Pancreas (tissue), 10 donors: ENCODE measurements around the gene DYNLL2. TPM values are rescaled to one million over a fixed set of nuclear protein-coding genes. Genes with fewer than 3 reads are reported as not detected.

Source experiments
- ATAC-seq, 4 donors: fragments of 200-7000 bp; cut with Tn5 transposase; one replicate each; pipeline versions ENCODE4 v1.8.0 to v1.9.1; 2020; ENCODE audit warnings: mild to moderate bottlenecking in 4 of 4, moderate library complexity in 4 of 4
- DNase-seq, 6 donors: peaks; one replicate each; pipeline ENCODE4 v3.0.0-alpha.2; 2020
- FAIRE-seq: peaks from 2 replicates; lab custom pipeline; 2012; peaks lifted over from hg19 to GRCh38; lab: Jason Lieb, UNC
- H3K27ac ChIP-seq, 4 donors: fragments of 200-600 bp; sonication (generic); 1 replicate in 3 of 4; 2 replicates in 1 of 4; pipeline versions ENCODE4 v1.5.0 to v1.8.0; 2020
- H3K27me3 ChIP-seq, 4 donors: fragments of 200-600 bp; one replicate each; pipeline ENCODE4 v1.8.0; 2021
- H3K36me3 ChIP-seq, 3 donors: fragments of 200-600 bp; sonication (generic) in 1 of 3; one replicate each; pipeline versions ENCODE4 v1.5.0 to v1.8.0; 2020 to 2021
- H3K4me1 ChIP-seq, 3 donors: fragments of 200-600 bp; one replicate each; pipeline ENCODE4 v1.8.0; 2021
- H3K4me3 ChIP-seq, 4 donors: fragments of 200-600 bp; sonication (generic) in 2 of 4; one replicate each; pipeline versions ENCODE4 v1.5.0 to v1.8.0; 2020 to 2021
- H3K9me3 ChIP-seq, 4 donors: fragments of 200-600 bp; one replicate each; pipeline ENCODE4 v1.8.0; 2021
- CTCF ChIP-seq, 4 donors: fragments of 200-600 bp; sonication (generic) in 3 of 4; IDR thresholded peaks; one replicate each; pipeline versions ENCODE4 v1.5.0 to v1.8.0; 2021; ENCODE audit warnings: antibody characterized with exemption in 4 of 4
- WGBS, 2 donors: extraction: QIAGEN DNeasy Blood & Tissue Kit; methylation state at CpG; one replicate each; pipeline ENCODE4 v1.1.7; 2013; 5-methylcytosine and 5-hydroxymethylcytosine counted together
- intact Hi-C, 3 donors: fragments of 100-400 bp; cut with DNase I; formaldehyde crosslinking; loops; one replicate each; pipeline versions ENCODE4 v1.11.1 to v1.14.2; 2022
- polyA plus RNA-seq, 2 donors: library from polyadenylated mRNA; stranded (reverse); fragments of 200-250 nt; gene quantifications; one replicate each; pipeline ENCODE4 v1.2.3, GENCODE V29; 2013
- total RNA-seq, 6 donors: library from RNA; stranded (reverse); fragmentation: NEBNext Ultra II Directional in 4 of 6; extraction: Animal tissue kit (Norgen Biotek cat#: 25700) in 4 of 6; gene quantifications; one replicate each; pipeline versions ENCODE4 v1.2.1 to v1.2.4, GENCODE V29; 2021 to 2023
- donor health status: healthy with polysubstance abuse.
- donor health status: DM: no; HTN: no; CAD: no; lungs with moderate emphysema.
- donor health status: DM: no; HTN: no; CAD: no.
- donor health status: control.
- donor health status: control.
- donor health status: Bipolar disorder and iron deficiency.
- donor health status: DM: yes; HTN: yes; CAD: no.
- donor health status: DM: no; HTN: no; CAD: no.
- donor health status: DM: no; HTN: no; CAD: no.
- donor health status: DM: yes; HTN: yes; CAD: no.

Gene DYNLL2
- total and polyA plus RNA-seq, 8 donors, result 10.7 to 20.5 (median 13.1) TPM

GRCh38 chr17:58081646-58082340, 1.4 kb upstream of the DYNLL2 start:
- Histone ChIP-seq H3K27ac (no peak overlapping the region), H3K4me3 (no peak overlapping the region), H3K4me1 (peaks cover 6 to 19% (median 16%) of the 10 kb centered on the region in 3 donors), H3K27me3 (no peaks in the 10 kb centered on the region), H3K9me3 (no peaks in the 10 kb centered on the region), H3K36me3 (no peaks in the 10 kb centered on the region)
- WGBS, 2 donors, result 89% methylated on average over 16 of the region's 16 CpGs
- ATAC-seq (no peak), DNase-seq (no peak), FAIRE-seq (no peak)
- intact Hi-C loops, result loop anchor here in 1 of 3 donors (10.0 kb wide), 1 partner anchor 217 kb away; no protein-coding TSS in a partner anchor
- no peak for TF ChIP-seq CTCF (IDR thresholded peaks at IDR 0.05)

- no peak overlapping the region for H3K4me3 ChIP-seq
- WGBS, 2 donors, result 80 to 84% methylated on average over 10 of the region's 10 CpGs
- H3K9me3 ChIP-seq, result no peaks in the 10 kb centered on the region
- DNase-seq (peak in 1 of 6 donors; percentile 24), ATAC-seq (no peak), FAIRE-seq (no peak)
- TF ChIP-seq CTCF (IDR thresholded peaks at IDR 0.05), result no peak
- H3K27me3 ChIP-seq, result no peaks in the 10 kb centered on the region
- H3K36me3 ChIP-seq, result no peaks in the 10 kb centered on the region
- intact Hi-C loops, result loop anchor here in 1 of 3 donors (10.0 kb wide), 1 partner anchor 218 kb away; no protein-coding TSS in a partner anchor
- peaks cover 6 to 23% (median 16%) of the 10 kb centered on the region in 3 donors for H3K4me1 ChIP-seq
- peak overlapping the region; percentile 35 to 85 (median 60) for H3K27ac ChIP-seq
Observed at GRCh38 chr17:58082341-58082869, 814 bp upstream of the DYNLL2 start.

- intact Hi-C loops, result loop anchor here in 1 of 3 donors (10.0 kb wide), 1 partner anchor 219 kb away; no protein-coding TSS in a partner anchor
- Histone ChIP-seq H3K36me3 (no peaks in the 10 kb centered on the region), H3K4me3 (peak overlapping the region; percentile 95 to 98 (median 97)), H3K27ac (peak overlapping the region; percentile 83 to 90 (median 86)), H3K9me3 (no peaks in the 10 kb centered on the region), H3K27me3 (no peaks in the 10 kb centered on the region), H3K4me1 (peaks cover 6 to 23% (median 16%) of the 10 kb centered on the region in 3 donors)
- WGBS, 2 donors, result 0 to 2% methylated on average over 57 to 92 of the region's 92 CpGs
- FAIRE-seq (no peak), ATAC-seq (peak; percentile 59 to 76 (median 71)), DNase-seq (peak; percentile 53 to 88 (median 70))
- no peak for TF ChIP-seq CTCF (IDR thresholded peaks at IDR 0.05)
Observed at GRCh38 chr17:58083491-58084316, 485 bp downstream of the DYNLL2 start.

- WGBS, 2 donors, result 0 to 1% methylated on average over 7 of the region's 7 CpGs
- H3K9me3 ChIP-seq, result no peaks in the 10 kb centered on the region
- H3K27me3 ChIP-seq, result no peaks in the 10 kb centered on the region
- peaks cover 0 to 7% (median 0%) of the 10 kb centered on the region in 3 donors for H3K36me3 ChIP-seq
- H3K4me3 ChIP-seq, result peak overlapping the region; percentile 95 to 98 (median 97)
- intact Hi-C loops, result loop anchor here in 1 of 3 donors (10.0 kb wide), 1 partner anchor 220 kb away; no protein-coding TSS in a partner anchor
- H3K27ac ChIP-seq, result peak overlapping the region; percentile 83 to 90 (median 86)
- FAIRE-seq (no peak), ATAC-seq (peak; percentile 29 to 49 (median 36)), DNase-seq (peak; percentile 48 to 73 (median 60))
- H3K4me1 ChIP-seq, result peaks cover 6 to 23% (median 16%) of the 10 kb centered on the region in 3 donors
- no peak for TF ChIP-seq CTCF (IDR thresholded peaks at IDR 0.05)
Observed at GRCh38 chr17:58084317-58084981, 1.2 kb downstream of the DYNLL2 start.
